T-helper 17 cell (primary cell): ENCODE data around the gene MMP19. TPM values are rescaled to one million over a fixed set of nuclear protein-coding genes. Genes with fewer than 3 reads are reported as not detected.
A peak's percentile ranks its signal among the peaks of the same experiment; 100 is the strongest.
"Not testable (repeated sequence)": the region's sequence is repeated elsewhere in the genome, so short reads cannot be mapped to it uniquely, and the experiment has no call there.

Source experiments
- ATAC-seq: fragments of 150-1000 bp; cut with Tn5 transposase; 2 replicates; pipeline ENCODE4 v1.10.0; 2021; ENCODE audit warnings: mild to moderate bottlenecking, moderate library complexity
- DNase-seq, 3 donors: peaks; one replicate each; pipeline versions ENCODE4 v3.0.0 to v3.0.0-alpha.2; 2020 to 2021
- H3K9me3 ChIP-seq: one replicate; pipeline ENCODE4 v1.7.0; 2013; ENCODE audit warnings: low read length, mild to moderate bottlenecking; ENCODE audit not compliant: control insufficient read depth, poor library complexity, severe bottlenecking
- H3K27ac Mint-ChIP-seq: one replicate; pipeline ENCODE4 v1.8.0; 2022; ENCODE audit warnings: mild to moderate bottlenecking, moderate library complexity, mixed read lengths
- H3K27me3 Mint-ChIP-seq: one replicate; pipeline ENCODE4 v1.8.0; 2022; ENCODE audit warnings: mixed read lengths
- H3K36me3 Mint-ChIP-seq: one replicate; pipeline ENCODE4 v1.8.0; 2022; ENCODE audit warnings: low read depth, mixed read lengths
- H3K4me1 Mint-ChIP-seq: one replicate; pipeline ENCODE4 v1.8.0; 2022; ENCODE audit warnings: mild to moderate bottlenecking, mixed read lengths
- H3K4me3 Mint-ChIP-seq: one replicate; pipeline ENCODE4 v1.8.0; 2022; ENCODE audit warnings: mild to moderate bottlenecking, moderate library complexity, mixed read lengths
- total RNA-seq, 4 donors: library from RNA in 2 of 4; stranded (reverse) in 2 of 4; gene quantifications; one replicate each; pipeline ENCODE4 v1.2.3 and lab custom pipeline; 2022 to 2026

The MMP19 gene
- total RNA-seq, 2 donors from 2014 or later: not detected

GRCh38 chr12:55834400-55834799 lies 8.3 kb downstream of the MMP19 start:
- H3K4me3 Mint-ChIP-seq, H3K36me3 Mint-ChIP-seq, ATAC-seq, H3K9me3 ChIP-seq, DNase-seq, H3K27ac Mint-ChIP-seq, H3K27me3 Mint-ChIP-seq: not testable (repeated sequence)
- H3K4me1 Mint-ChIP-seq: peaks cover 23% of the 10 kb centered on the region

GRCh38 chr12:55833056-55833455 lies 9.7 kb downstream of the MMP19 start:
- no peak overlapping the region for H3K27ac Mint-ChIP-seq
- no peaks in the 10 kb centered on the region for H3K27me3 Mint-ChIP-seq
- peaks cover 28% of the 10 kb centered on the region for H3K4me1 Mint-ChIP-seq
- ATAC-seq (no peak), DNase-seq (no peak)
- H3K36me3 Mint-ChIP-seq: peaks cover 2% of the 10 kb centered on the region
- H3K4me3 Mint-ChIP-seq: no peak overlapping the region
- no peaks in the 10 kb centered on the region for H3K9me3 ChIP-seq

- no peak for ATAC-seq
- H3K4me1 Mint-ChIP-seq: peaks cover 35% of the 10 kb centered on the region
- peaks cover 2% of the 10 kb centered on the region for H3K36me3 Mint-ChIP-seq
- no peak for DNase-seq
- peak overlapping the region; percentile 95 for H3K27ac Mint-ChIP-seq
- peak overlapping the region; percentile 98 for H3K4me3 Mint-ChIP-seq
- no peaks in the 10 kb centered on the region for H3K9me3 ChIP-seq
- H3K27me3 Mint-ChIP-seq: no peaks in the 10 kb centered on the region
Measured at GRCh38 chr12:55831447-55831815, 11.3 kb downstream of the MMP19 start.

GRCh38 chr12:55830601-55831446 lies 11.9 kb downstream of the MMP19 start:
- Mint-ChIP-seq H3K4me3 (peak overlapping the region; percentile 98), H3K4me1 (peaks cover 33% of the 10 kb centered on the region), H3K27me3 (no peaks in the 10 kb centered on the region), H3K36me3 (peaks cover 2% of the 10 kb centered on the region), H3K27ac (peak overlapping the region; percentile 95)
- ATAC-seq (no peak), DNase-seq (no peak)
- no peaks in the 10 kb centered on the region for H3K9me3 ChIP-seq

- peaks cover 2% of the 10 kb centered on the region for H3K36me3 Mint-ChIP-seq
- DNase-seq: peak in 1 of 3 donors; percentile 24
- H3K4me1 Mint-ChIP-seq: peaks cover 34% of the 10 kb centered on the region
- ATAC-seq: peak; percentile 8
- H3K27ac Mint-ChIP-seq: peak overlapping the region; percentile 95
- H3K4me3 Mint-ChIP-seq: peak overlapping the region; percentile 98
- no peaks in the 10 kb centered on the region for H3K27me3 Mint-ChIP-seq
- H3K9me3 ChIP-seq: no peaks in the 10 kb centered on the region
Measured at GRCh38 chr12:55829967-55830600, 12.7 kb downstream of the MMP19 start.

- DNase-seq: no peak
- Mint-ChIP-seq H3K4me1 (peaks cover 40% of the 10 kb centered on the region), H3K36me3 (peaks cover 2% of the 10 kb centered on the region), H3K4me3 (peak overlapping the region; percentile 98), H3K27ac (peak overlapping the region; percentile 95), H3K27me3 (no peaks in the 10 kb centered on the region)
- H3K9me3 ChIP-seq: no peaks in the 10 kb centered on the region
- ATAC-seq: no peak
Measured at GRCh38 chr12:55828357-55828756, 14.4 kb downstream of the MMP19 start.

GRCh38 chr12:55827806-55828205 lies 14.9 kb downstream of the MMP19 start:
- H3K4me1 Mint-ChIP-seq: peaks cover 40% of the 10 kb centered on the region
- ATAC-seq: no peak
- H3K27me3 Mint-ChIP-seq: no peaks in the 10 kb centered on the region
- H3K9me3 ChIP-seq: no peaks in the 10 kb centered on the region
- peak overlapping the region; percentile 95 for H3K27ac Mint-ChIP-seq
- H3K4me3 Mint-ChIP-seq: peak overlapping the region; percentile 98
- DNase-seq: no peak
- H3K36me3 Mint-ChIP-seq: peaks cover 5% of the 10 kb centered on the region

- Mint-ChIP-seq H3K4me3 (no peak overlapping the region), H3K27me3 (no peaks in the 10 kb centered on the region), H3K36me3 (peaks cover 2% of the 10 kb centered on the region), H3K27ac (peak overlapping the region; percentile 86), H3K4me1 (peaks cover 24% of the 10 kb centered on the region)
- H3K9me3 ChIP-seq: no peaks in the 10 kb centered on the region
- ATAC-seq: no peak
- DNase-seq: no peak
Measured at GRCh38 chr12:55824726-55825125, 18.0 kb downstream of the MMP19 start.

GRCh38 chr12:55823419-55823818 lies 19.3 kb downstream of the MMP19 start:
- H3K9me3 ChIP-seq: no peaks in the 10 kb centered on the region
- H3K27me3 Mint-ChIP-seq: no peaks in the 10 kb centered on the region
- H3K4me3 Mint-ChIP-seq: no peak overlapping the region
- H3K27ac Mint-ChIP-seq: peak overlapping the region; percentile 86
- peaks cover 28% of the 10 kb centered on the region for H3K4me1 Mint-ChIP-seq
- H3K36me3 Mint-ChIP-seq: peaks cover 2% of the 10 kb centered on the region
- ATAC-seq (no peak), DNase-seq (no peak)

GRCh38 chr12:55822228-55822627 lies 20.5 kb downstream of the MMP19 start:
- H3K9me3 ChIP-seq: no peaks in the 10 kb centered on the region
- peaks cover 16% of the 10 kb centered on the region for H3K4me1 Mint-ChIP-seq
- H3K4me3 Mint-ChIP-seq: no peak overlapping the region
- DNase-seq: no peak
- H3K27ac Mint-ChIP-seq: peak overlapping the region; percentile 68
- no peak for ATAC-seq
- H3K36me3 Mint-ChIP-seq: peaks cover 2% of the 10 kb centered on the region
- no peaks in the 10 kb centered on the region for H3K27me3 Mint-ChIP-seq

- no peaks in the 10 kb centered on the region for H3K9me3 ChIP-seq
- H3K36me3 Mint-ChIP-seq: peaks cover 2% of the 10 kb centered on the region
- no peak overlapping the region for H3K27ac Mint-ChIP-seq
- H3K4me1 Mint-ChIP-seq: peaks cover 15% of the 10 kb centered on the region
- no peak overlapping the region for H3K4me3 Mint-ChIP-seq
- DNase-seq (no peak), ATAC-seq (no peak)
- no peaks in the 10 kb centered on the region for H3K27me3 Mint-ChIP-seq
Measured at GRCh38 chr12:55820679-55821078, 22.1 kb downstream of the MMP19 start.

GRCh38 chr12:55818886-55819285 lies 23.9 kb downstream of the MMP19 start:
- H3K27ac Mint-ChIP-seq: no peak overlapping the region
- ATAC-seq: no peak
- no peaks in the 10 kb centered on the region for H3K27me3 Mint-ChIP-seq
- H3K9me3 ChIP-seq: no peaks in the 10 kb centered on the region
- no peak for DNase-seq
- H3K4me1 Mint-ChIP-seq: peaks cover 16% of the 10 kb centered on the region
- H3K4me3 Mint-ChIP-seq: no peak overlapping the region
- peaks cover 5% of the 10 kb centered on the region for H3K36me3 Mint-ChIP-seq

GRCh38 chr12:55818140-55818728 lies 24.5 kb downstream of the MMP19 start:
- Mint-ChIP-seq H3K4me1 (peaks cover 17% of the 10 kb centered on the region), H3K27ac (no peak overlapping the region), H3K4me3 (no peak overlapping the region), H3K27me3 (no peaks in the 10 kb centered on the region), H3K36me3 (peaks cover 6% of the 10 kb centered on the region)
- H3K9me3 ChIP-seq: no peaks in the 10 kb centered on the region
- DNase-seq (no peak), ATAC-seq (peak; percentile 59)
